HG03064 (cell line): ENCODE measurements around the gene MTARC2.

Source experiments
- ATAC-seq: cut with Tn5 transposase; IDR thresholded peaks from one replicate; pipeline ENCODE4 v1.9.1; 2021; ENCODE audit warnings: low read depth; ENCODE audit not compliant: unreplicated experiment

Gene MTARC2

GRCh38 chr1:220767312-220768125 lies 19.4 kb downstream of the MTARC2 start:
- ATAC-seq: no peak

DNA sequence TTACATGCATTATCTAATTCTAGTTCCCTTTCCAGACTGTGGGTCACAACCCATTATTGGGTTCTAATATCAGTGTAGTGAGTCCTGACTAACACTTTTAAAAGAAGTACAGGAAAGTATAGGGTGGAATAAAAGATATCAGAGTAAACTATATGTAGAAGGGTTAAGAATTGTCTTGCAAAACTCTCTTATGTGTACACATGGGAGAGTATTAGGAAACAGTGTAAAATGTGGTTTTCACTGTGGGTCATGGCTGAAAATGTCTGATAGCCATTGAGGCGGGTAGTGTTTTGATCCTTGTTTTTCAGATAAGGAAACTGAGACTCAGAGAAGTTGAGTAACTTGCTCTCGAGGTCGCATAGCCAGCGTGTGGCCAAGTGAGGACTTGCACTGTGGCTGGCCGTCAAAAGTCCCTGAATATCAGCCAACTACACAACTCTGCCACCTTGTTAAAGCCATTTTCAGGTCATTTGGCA lies 20.0 kb downstream of the MTARC2 start:
- ATAC-seq: no peak

- ATAC-seq: no peak
Observed at GRCh38 chr1:220769205-220769604, 21.1 kb downstream of the MTARC2 start.

GRCh38 chr1:220770245-220770913 lies 22.3 kb downstream of the MTARC2 start:
- ATAC-seq: peak; percentile 63

DNA sequence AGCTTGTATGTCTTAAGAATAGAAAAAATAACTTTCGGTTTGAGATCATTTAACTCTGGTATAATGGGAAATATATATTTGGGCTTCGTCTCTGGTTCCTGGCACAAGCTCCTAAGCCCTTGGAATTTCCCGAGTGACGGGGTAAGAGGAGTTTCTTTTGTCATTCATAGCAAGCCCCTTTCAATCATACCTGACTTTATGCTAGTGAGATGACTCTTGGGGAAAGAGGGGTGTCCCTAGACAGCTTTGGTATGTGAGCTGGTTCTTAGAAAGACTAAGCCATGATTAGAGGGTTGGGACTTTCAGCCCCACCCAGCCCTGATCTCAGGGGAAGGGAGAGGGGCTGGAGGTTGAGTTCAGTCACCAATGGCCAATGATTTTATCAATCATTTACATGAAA lies 24.7 kb downstream of the MTARC2 start:
- no peak for ATAC-seq

DNA sequence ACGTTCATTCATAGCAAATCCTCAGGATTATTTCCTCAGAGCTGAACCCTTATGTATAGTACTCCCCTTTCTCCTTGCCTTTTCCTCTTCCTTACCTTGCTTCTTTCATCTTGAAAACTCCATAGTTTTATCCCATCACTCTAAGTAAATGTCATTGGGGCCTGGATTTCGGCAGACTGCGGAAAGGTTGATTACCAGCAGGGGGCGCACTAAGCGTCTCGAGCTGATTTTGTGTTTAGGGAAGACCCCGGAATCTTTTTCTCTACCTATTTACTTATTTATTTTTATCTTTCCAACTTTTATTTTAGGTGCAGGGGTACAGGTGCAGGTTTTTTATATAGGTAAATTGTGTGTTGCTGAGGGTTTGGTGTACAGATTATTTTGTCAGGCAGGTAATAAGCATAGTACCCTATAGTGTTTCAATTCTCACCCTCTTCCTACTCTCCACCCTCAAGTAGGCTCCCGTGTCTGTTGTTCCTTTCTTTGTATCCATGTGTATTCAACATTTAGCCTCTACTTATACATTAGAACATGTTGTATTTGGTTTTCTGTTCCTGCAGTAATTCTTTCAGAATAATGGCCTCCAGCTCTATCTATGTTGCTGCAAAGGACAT lies 27.2 kb downstream of the MTARC2 start:
- ATAC-seq: no peak

GRCh38 chr1:220776254-220776653 lies 28.1 kb downstream of the MTARC2 start:
- ATAC-seq: no peak

GRCh38 chr1:220776720-220777326 lies 28.7 kb downstream of the MTARC2 start:
- ATAC-seq: peak; percentile 73

GRCh38 chr1:220783453-220783852 lies 35.3 kb downstream of the MTARC2 start:
- ATAC-seq: no peak

- ATAC-seq: no peak
Observed at GRCh38 chr1:220784751-220785150, 36.6 kb downstream of the MTARC2 start.

DNA sequence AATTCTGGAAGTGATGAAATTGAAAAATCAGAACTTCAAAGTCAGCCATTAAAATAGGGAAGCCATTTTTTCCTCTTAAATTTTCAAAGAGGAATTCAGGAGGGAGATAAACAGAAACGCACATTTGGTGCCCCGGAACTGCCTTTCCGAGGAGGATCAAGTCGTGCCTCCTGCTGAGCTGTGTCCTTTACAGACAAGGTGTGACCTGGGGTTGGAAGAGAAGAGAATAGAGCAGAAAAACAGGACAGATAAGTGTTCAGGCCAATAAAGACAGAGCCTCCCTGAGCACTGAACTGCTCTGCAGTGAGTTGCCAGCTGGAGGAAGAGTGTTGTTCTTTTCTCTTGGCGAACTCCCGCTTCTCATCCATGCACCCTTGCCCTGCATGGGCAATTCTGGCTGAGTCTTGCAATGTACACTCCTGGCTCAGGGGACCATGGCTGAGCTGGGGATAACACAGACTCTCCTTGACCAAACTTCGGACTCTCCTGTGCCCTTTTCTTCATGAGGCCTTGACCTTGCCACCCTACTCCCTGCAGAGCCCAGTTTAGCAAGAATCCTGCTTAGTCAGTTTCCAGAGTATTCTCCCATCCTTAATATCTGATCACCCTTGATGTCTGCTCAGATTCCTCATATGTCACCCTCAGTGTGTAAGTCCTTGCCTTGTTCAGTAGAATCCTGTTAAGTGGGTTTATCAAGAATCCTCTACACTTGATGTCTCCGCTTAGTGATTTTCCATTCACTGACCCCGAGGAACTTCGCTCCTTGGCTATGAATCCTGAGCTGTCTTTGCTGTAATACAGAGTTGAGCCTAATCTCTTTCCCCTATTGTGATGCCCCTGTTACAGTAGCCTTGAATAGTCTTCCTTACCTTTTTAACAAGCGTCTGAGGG lies 37.3 kb downstream of the MTARC2 start:
- no peak for ATAC-seq

GRCh38 chr1:220786057-220786336 lies 37.9 kb downstream of the MTARC2 start:
- ATAC-seq: no peak

DNA sequence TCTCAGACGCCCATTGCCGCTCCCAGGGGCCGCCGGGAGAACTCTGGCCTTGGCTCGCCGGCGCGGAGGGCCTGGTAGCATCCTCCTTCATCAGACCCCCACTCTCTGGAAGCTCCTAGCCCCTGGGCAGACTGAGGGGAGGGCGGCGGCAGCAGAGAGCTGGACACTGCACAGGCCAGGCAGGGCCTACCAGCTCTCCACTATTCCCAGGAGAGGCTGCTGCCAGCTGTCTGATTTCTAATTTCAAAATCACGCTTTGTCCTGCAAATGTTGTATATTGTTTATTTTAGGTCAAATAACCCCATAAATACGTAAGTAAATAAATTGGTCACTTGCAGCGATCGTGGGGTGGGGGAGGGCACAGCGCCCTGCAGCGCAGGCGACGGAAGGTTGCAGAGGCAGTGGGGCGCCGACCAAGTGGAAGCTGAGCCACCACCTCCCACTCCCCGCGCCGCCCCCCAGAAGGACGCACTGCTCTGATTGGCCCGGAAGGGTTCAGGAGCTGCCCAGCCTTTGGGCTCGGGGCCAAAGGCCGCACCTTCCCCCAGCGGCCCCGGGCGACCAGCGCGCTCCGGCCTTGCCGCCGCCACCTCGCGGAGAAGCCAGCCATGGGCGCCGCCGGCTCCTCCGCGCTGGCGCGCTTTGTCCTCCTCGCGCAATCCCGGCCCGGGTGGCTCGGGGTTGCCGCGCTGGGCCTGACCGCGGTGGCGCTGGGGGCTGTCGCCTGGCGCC lies 38.4 kb downstream of the MTARC2 start, which contains the start of gene MTARC1:
Gene MTARC1 (plus strand): TSS at position 577 of the 732 bp plus-strand sequence. CDS start 32 bp downstream, at position 609.
- no peak for ATAC-seq

- no peak for ATAC-seq
Observed at GRCh38 chr1:220787069-220787619, 39.0 kb downstream of the MTARC2 start.

GRCh38 chr1:220788900-220789299 lies 40.8 kb downstream of the MTARC2 start:
- ATAC-seq: no peak

- ATAC-seq: no peak
Observed at GRCh38 chr1:220789532-220790147, 41.5 kb downstream of the MTARC2 start.

- ATAC-seq: no peak
Observed at GRCh38 chr1:220791285-220791684, 43.2 kb downstream of the MTARC2 start.

DNA sequence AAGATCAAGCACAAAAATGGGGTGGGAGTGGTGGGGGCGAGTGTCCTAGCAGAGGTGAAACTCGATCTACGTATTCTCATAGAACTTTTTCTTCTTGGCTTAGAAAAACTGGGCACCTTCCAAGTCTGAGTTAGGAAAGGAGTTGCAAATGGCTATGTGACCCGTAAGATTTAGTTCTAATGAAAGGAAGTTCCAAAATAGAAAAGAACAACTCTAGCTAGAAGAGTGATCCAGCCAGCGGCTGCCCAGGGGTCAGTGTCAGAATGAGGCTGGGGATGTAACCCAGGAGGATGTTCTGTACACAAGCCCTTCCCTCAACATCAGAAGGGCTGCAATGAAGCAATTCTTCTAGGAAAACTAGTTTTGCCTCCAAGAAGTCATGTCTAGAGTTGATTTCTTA lies 43.8 kb downstream of the MTARC2 start:
- no peak for ATAC-seq

GRCh38 chr1:220796530-220796929 lies 48.4 kb downstream of the MTARC2 start:
- no peak for ATAC-seq
